Esophagus squamous epithelium (tissue), 4 donors: ENCODE data around the gene SLC16A9.

Experiments used
- POLR2A ChIP-seq, 4 donors: fragments of 450-650 bp; IDR thresholded peaks; one replicate each; pipeline ENCODE4 v1.6.1; 2017; ENCODE audit warnings: antibody characterized with exemption in 4 of 4, mild to moderate bottlenecking in 4 of 4, moderate library complexity in 3 of 4
- TF ChIP-seq, protein P1 (sequence below), 6 experiments: fragments of 450-650 bp in 4 of 6; fragments of 200-600 bp in 2 of 6; sonication (generic) in 2 of 6; IDR thresholded peaks; one replicate each; pipeline ENCODE4 v1.5.1; 2016 to 2019; ENCODE audit warnings: antibody characterized with exemption in 6 of 6, mild to moderate bottlenecking in 4 of 6, moderate library complexity in 4 of 6

DNA sequence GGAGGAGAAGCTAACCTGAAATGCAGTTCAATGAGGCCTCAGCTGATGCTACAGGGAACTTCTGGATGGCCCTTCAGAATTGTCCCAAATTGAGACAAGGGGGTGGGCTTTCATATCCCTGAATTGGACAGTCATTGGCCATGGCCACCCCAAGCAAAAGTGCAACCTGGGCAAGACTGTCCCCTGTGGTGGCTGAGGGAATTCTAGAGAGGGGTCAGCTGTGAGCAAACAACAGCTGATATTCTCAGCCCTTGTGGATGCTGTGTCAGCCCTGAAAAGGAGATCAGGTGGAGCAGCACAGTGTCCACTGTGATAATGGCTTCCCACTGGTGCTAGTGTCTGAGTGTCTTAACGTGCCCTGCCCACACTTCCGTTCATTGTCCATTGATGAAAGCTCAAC, 76.6 kb downstream of the SLC16A9 start:
- TF ChIP-seq, protein P1, sequence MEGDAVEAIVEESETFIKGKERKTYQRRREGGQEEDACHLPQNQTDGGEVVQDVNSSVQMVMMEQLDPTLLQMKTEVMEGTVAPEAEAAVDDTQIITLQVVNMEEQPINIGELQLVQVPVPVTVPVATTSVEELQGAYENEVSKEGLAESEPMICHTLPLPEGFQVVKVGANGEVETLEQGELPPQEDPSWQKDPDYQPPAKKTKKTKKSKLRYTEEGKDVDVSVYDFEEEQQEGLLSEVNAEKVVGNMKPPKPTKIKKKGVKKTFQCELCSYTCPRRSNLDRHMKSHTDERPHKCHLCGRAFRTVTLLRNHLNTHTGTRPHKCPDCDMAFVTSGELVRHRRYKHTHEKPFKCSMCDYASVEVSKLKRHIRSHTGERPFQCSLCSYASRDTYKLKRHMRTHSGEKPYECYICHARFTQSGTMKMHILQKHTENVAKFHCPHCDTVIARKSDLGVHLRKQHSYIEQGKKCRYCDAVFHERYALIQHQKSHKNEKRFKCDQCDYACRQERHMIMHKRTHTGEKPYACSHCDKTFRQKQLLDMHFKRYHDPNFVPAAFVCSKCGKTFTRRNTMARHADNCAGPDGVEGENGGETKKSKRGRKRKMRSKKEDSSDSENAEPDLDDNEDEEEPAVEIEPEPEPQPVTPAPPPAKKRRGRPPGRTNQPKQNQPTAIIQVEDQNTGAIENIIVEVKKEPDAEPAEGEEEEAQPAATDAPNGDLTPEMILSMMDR (IDR thresholded peaks at IDR 0.05) = peak in 1 of 6 experiments; percentile 4
- no peak for TF ChIP-seq POLR2A (IDR thresholded peaks at IDR 0.05)
